Nephron progenitor cell (in vitro differentiated cells): ENCODE measurements around the gene CRB2.

Source experiments
- DNase-seq: peaks from one replicate; pipeline ENCODE4 v3.0.0; 2021
- H3K27ac Mint-ChIP-seq: 2 replicates; pipeline ENCODE4 v1.8.0; 2021; ENCODE audit warnings: mild to moderate bottlenecking, moderate library complexity, mixed read lengths
- H3K27me3 Mint-ChIP-seq: 2 replicates; pipeline ENCODE4 v1.8.0; 2021; ENCODE audit warnings: mild to moderate bottlenecking, low read depth, mixed read lengths; ENCODE audit not compliant: poor library complexity
- H3K36me3 Mint-ChIP-seq: 2 replicates; pipeline ENCODE4 v1.8.0; 2021; ENCODE audit warnings: low read depth, mixed read lengths
- H3K4me1 Mint-ChIP-seq: 2 replicates; pipeline ENCODE4 v1.8.0; 2021; ENCODE audit warnings: mixed read lengths
- H3K4me3 Mint-ChIP-seq: 2 replicates; pipeline ENCODE4 v1.8.0; 2021; ENCODE audit warnings: mild to moderate bottlenecking, moderate library complexity, mixed read lengths
- H3K9me3 Mint-ChIP-seq: 2 replicates; pipeline ENCODE4 v1.8.0; 2021; ENCODE audit warnings: mild to moderate bottlenecking, moderate library complexity, mixed read lengths
- TF ChIP-seq, protein P1 (sequence below): fragments of 200-600 bp; sonication (generic); IDR thresholded peaks from 2 replicates; pipeline ENCODE4 v1.5.0; 2021; ENCODE audit warnings: antibody characterized with exemption

CRB2 gene

DNA sequence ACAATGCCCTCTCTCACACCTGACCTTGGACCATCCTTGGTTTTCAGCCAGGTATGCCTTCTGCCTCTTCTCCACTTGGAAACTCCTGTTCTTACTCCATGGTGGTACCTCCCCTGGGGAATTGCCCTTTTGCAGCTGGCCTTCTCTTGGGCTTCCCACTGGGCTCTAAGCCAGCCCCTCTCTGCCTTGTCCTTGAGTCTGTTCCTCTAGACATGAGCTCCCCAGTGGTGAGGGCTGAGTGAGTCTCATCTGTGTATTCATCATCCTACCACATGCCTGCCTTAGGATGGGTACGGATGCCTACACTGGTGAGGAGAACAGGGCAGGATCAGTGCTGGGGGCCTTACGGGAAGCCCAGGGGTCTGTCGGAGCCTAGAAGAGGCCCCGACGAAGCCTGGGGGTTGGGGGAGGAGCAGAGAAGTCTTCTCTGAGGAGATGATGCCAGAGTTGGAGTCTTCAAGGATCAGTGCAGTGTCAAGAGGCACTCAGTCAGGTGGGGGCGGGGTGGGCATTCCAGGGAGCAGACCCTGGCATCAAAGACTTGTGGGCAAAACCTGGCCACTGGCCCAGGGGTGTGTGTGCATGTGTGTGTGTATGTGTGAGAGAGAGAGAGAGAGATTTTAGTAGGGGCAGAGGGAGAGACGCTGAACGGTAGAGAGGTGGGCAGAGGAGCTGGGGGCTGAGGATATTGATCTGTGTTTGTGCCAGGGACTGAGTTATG is 5.2 kb upstream of the CRB2 start:
- no peak overlapping the region for H3K4me3 Mint-ChIP-seq
- peaks cover 22% of the 10 kb centered on the region for H3K4me1 Mint-ChIP-seq
- no peak overlapping the region for H3K27ac Mint-ChIP-seq
- DNase-seq = no peak
- peaks cover 33% of the 10 kb centered on the region for H3K27me3 Mint-ChIP-seq
- no peaks in the 10 kb centered on the region for H3K9me3 Mint-ChIP-seq
- TF ChIP-seq, protein P1, sequence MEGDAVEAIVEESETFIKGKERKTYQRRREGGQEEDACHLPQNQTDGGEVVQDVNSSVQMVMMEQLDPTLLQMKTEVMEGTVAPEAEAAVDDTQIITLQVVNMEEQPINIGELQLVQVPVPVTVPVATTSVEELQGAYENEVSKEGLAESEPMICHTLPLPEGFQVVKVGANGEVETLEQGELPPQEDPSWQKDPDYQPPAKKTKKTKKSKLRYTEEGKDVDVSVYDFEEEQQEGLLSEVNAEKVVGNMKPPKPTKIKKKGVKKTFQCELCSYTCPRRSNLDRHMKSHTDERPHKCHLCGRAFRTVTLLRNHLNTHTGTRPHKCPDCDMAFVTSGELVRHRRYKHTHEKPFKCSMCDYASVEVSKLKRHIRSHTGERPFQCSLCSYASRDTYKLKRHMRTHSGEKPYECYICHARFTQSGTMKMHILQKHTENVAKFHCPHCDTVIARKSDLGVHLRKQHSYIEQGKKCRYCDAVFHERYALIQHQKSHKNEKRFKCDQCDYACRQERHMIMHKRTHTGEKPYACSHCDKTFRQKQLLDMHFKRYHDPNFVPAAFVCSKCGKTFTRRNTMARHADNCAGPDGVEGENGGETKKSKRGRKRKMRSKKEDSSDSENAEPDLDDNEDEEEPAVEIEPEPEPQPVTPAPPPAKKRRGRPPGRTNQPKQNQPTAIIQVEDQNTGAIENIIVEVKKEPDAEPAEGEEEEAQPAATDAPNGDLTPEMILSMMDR = no peak
- H3K36me3 Mint-ChIP-seq = no peaks in the 10 kb centered on the region

DNA sequence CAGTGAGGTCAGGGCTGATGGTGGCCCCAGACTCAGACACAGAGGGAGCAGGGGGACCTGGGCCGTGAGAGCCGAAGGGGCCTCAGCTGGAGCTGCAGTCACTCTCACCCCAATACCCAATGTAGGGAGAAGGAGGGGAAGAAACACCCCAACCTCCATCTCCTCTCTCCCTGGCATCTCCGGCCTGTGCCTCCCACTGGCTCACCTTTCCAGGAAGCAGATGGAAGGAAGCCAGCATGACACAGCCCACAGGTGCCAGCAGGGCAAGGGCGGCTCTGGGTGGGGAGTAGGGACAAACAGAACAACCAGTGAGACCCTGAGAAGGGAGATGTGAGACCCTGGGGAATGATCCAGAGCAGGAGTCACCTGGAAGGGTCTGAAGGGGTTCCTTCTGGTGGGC is 3.0 kb upstream of the CRB2 start:
- H3K4me1 Mint-ChIP-seq = peaks cover 39% of the 10 kb centered on the region
- no peaks in the 10 kb centered on the region for H3K9me3 Mint-ChIP-seq
- no peaks in the 10 kb centered on the region for H3K36me3 Mint-ChIP-seq
- peaks cover 33% of the 10 kb centered on the region for H3K27me3 Mint-ChIP-seq
- no peak overlapping the region for H3K4me3 Mint-ChIP-seq
- TF ChIP-seq, protein P1 = no peak
- no peak for DNase-seq
- H3K27ac Mint-ChIP-seq = no peak overlapping the region

DNA sequence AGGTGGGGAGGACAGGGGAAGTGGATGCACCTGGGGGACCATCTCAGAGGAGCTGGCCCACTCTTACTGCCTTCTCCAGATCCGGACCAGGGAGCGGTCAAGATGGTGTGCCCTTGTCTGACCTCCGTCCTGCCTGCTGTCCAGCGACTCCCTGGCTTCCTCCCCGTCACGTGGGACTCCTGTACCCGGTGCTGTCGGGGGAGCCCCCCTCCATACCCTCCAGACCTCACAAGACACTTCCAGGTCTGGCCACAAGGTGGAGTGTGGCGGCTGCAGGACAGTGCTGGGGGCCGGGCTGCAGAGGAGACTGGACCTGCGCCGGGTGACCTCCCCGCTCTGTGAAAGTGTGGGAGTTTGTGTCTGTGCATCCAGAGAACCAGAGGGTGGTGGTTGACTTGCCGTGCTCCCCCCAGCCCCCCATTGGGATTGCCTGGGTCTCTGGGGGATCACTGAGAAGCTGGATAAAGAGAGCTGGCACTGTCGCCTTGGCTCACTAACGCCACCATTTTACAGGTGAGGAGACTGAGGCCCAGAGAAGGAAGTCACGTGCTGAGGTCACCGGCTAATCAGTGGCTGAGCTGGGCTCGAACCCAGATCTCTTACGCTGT is 1.9 kb upstream of the CRB2 start:
- Mint-ChIP-seq H3K4me3 (peak overlapping the region; percentile 16), H3K9me3 (no peaks in the 10 kb centered on the region), H3K36me3 (no peaks in the 10 kb centered on the region), H3K27ac (no peak overlapping the region), H3K27me3 (peaks cover 33% of the 10 kb centered on the region), H3K4me1 (peaks cover 50% of the 10 kb centered on the region)
- peak; percentile 91 for DNase-seq
- TF ChIP-seq, protein P1 = peak; percentile 80

DNA sequence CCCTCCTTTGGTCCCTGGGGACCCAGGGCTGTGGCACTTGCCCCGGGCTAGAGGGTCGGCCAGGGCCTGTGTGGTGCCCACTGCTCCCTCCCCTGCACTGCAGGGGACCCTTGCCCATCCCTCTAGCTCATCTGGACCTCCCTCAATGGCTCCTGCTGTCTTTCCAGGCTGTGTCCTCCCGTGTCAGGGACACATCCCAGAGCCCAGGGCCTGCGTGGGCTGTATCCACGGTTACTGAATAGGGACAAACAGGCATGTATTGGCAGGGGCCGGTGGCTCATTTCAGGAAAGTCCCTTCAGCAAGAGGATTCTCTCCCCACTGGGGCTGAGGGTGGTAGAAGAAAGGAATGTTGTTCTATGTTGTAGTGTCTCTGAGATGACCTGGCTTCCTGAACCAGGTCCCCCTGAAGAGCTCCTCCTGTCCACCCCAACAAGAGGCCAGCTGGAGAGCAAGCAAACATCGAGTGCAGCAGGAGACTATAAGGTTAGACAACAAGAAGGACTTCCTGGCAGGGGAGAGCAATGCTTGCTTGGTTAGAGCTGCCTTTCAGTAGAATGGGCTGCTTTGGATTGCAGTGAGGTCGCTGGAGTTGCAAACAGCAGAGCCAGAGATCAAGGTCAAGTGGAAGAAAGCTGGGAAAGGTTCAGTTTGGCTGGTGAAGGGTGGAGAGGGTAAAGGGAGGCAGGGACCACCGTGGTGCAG is 1.0 kb upstream of the CRB2 start:
- Mint-ChIP-seq H3K4me3 (peak overlapping the region; percentile 65), H3K27me3 (peaks cover 33% of the 10 kb centered on the region), H3K4me1 (peaks cover 58% of the 10 kb centered on the region), H3K9me3 (no peaks in the 10 kb centered on the region), H3K27ac (no peak overlapping the region), H3K36me3 (no peaks in the 10 kb centered on the region)
- TF ChIP-seq, protein P1 = no peak
- no peak for DNase-seq

DNA sequence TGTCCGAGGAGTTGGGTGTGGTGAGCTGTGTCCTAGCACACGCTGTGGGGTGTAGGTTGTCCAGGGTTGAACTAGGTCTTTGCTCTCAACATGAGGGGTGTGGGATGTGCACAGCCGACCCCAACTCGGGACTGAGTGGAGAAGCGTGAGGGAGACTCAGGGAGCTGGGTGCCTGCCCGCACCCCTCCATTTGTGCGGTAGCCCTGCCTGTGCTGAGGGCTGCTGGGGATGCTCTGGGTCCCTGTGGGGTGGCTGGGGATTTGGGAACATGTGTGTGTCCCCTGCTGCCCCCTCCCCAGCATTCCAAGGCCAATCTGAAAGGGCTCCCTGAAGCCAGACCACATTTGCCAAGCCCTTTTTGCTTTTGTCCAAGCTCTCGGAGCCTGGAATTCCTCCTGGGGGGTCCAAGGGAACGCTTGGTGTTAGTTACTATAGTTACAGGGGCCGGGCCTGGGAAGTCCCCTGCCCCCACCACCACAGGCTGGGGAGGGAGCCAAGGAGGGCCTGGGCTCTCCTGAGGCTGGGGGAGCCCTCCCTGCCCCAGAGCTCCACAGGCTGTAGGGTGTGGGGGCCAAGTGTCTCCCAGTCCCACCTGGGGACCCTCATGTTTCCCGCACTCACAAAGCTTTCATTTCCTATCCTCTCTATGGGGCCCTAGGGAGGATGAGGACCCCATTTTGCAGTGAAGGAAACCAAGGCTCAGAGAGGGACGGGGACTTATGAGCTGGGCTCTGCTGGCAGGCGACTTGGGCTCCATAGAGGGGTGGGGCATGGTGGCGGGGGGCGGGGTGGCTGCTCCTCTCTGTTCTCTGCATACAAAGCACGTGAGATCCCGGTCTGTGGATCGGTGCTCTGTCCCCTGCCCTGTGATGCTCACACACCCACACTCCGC is 1.1 kb downstream of the CRB2 start:
- no peaks in the 10 kb centered on the region for H3K36me3 Mint-ChIP-seq
- H3K27me3 Mint-ChIP-seq = peaks cover 16% of the 10 kb centered on the region
- H3K4me3 Mint-ChIP-seq = peak overlapping the region; percentile 94
- H3K27ac Mint-ChIP-seq = peak overlapping the region; percentile 84
- no peaks in the 10 kb centered on the region for H3K9me3 Mint-ChIP-seq
- DNase-seq = no peak
- H3K4me1 Mint-ChIP-seq = peaks cover 80% of the 10 kb centered on the region
- TF ChIP-seq, protein P1 = no peak
